Endodermal cell (in vitro differentiated cells): Measurements from ENCODE around the gene SERPINB12. TPM values are rescaled to one million over a fixed set of nuclear protein-coding genes. Genes with fewer than 3 reads are reported as not detected.

Experiments used
- DNase-seq: peaks from one replicate; pipeline ENCODE4 v3.0.0-alpha.2; 2017
- H3K27ac ChIP-seq: 2 replicates; pipeline ENCODE4 v1.5.1; 2013; ENCODE audit warnings: mild to moderate bottlenecking, low read depth, low read length, moderate library complexity
- H3K27me3 ChIP-seq: 2 replicates; pipeline ENCODE4 v1.6.1; 2013; ENCODE audit warnings: mild to moderate bottlenecking, low read length, moderate library complexity; ENCODE audit not compliant: insufficient read depth, control insufficient read depth, poor library complexity, severe bottlenecking
- H3K36me3 ChIP-seq: 2 replicates; pipeline ENCODE4 v1.7.0; 2013; ENCODE audit warnings: mild to moderate bottlenecking, low read length, moderate library complexity; ENCODE audit not compliant: control insufficient read depth, insufficient read depth
- H3K4me1 ChIP-seq: one replicate; pipeline ENCODE4 v1.7.0; 2013; ENCODE audit warnings: low read length; ENCODE audit not compliant: control insufficient read depth, insufficient read depth
- H3K4me3 ChIP-seq: 2 replicates; pipeline ENCODE4 v1.5.1; 2013; ENCODE audit warnings: mild to moderate bottlenecking, low read length, moderate library complexity
- H3K9ac ChIP-seq: 2 replicates; pipeline ENCODE4 v1.6.1; 2013; ENCODE audit warnings: mild to moderate bottlenecking, low read length, moderate library complexity; ENCODE audit not compliant: poor library complexity, severe bottlenecking; ENCODE audit errors: extremely low read depth
- H3K9me3 ChIP-seq: 2 replicates; pipeline ENCODE4 v1.6.1; 2013; ENCODE audit warnings: mild to moderate bottlenecking, low read length, moderate library complexity; ENCODE audit not compliant: control insufficient read depth
- H3K27ac Mint-ChIP-seq: 2 replicates; pipeline ENCODE4 v1.8.0; 2020; ENCODE audit warnings: mixed read lengths
- H3K27me3 Mint-ChIP-seq: 2 replicates; pipeline ENCODE4 v1.8.0; 2021; ENCODE audit warnings: mild to moderate bottlenecking, mixed read lengths; ENCODE audit not compliant: insufficient read depth
- H3K36me3 Mint-ChIP-seq: 2 replicates; pipeline ENCODE4 v1.8.0; 2020; ENCODE audit warnings: low read depth, mixed read lengths
- H3K4me1 Mint-ChIP-seq: 2 replicates; pipeline ENCODE4 v1.8.0; 2020; ENCODE audit warnings: mixed read lengths
- H3K4me3 Mint-ChIP-seq: 2 replicates; pipeline ENCODE4 v1.8.0; 2020; ENCODE audit warnings: mild to moderate bottlenecking, moderate library complexity, mixed read lengths
- H3K9me3 Mint-ChIP-seq: 2 replicates; pipeline ENCODE4 v1.8.0; 2020; ENCODE audit warnings: mild to moderate bottlenecking, mixed read lengths
- CTCF ChIP-seq: fragments of 200-600 bp; sonication (generic); conservative IDR thresholded peaks from 2 replicates; pipeline ENCODE4 v1.5.0; 2021; ENCODE audit warnings: antibody characterized with exemption, mild to moderate bottlenecking
- WGBS, 2 experiments: methylation state at CpG; one replicate each; pipeline versions ENCODE4 v1.1.5 to v1.1.7; 2013; ENCODE audit warnings: missing lambda C conversion rate in 2 of 2, mixed read lengths in 1 of 2; ENCODE audit not compliant: insufficient coverage in 1 of 2, insufficient read length in 1 of 2; 5-methylcytosine and 5-hydroxymethylcytosine counted together
- total RNA-seq, 2 donors: library from RNA; stranded (reverse); fragmentation: NEBNext Ultra II Directional in 1 of 2; extraction: Animal tissue kit (Norgen Biotek cat#: 25700) in 1 of 2; gene quantifications; 2 replicates in 1 of 2; 3 replicates in 1 of 2; pipeline ENCODE4 v1.2.1, GENCODE V29; 2021

The SERPINB12 gene
- total RNA-seq, 2 donors from 2014 or later = not detected

DNA sequence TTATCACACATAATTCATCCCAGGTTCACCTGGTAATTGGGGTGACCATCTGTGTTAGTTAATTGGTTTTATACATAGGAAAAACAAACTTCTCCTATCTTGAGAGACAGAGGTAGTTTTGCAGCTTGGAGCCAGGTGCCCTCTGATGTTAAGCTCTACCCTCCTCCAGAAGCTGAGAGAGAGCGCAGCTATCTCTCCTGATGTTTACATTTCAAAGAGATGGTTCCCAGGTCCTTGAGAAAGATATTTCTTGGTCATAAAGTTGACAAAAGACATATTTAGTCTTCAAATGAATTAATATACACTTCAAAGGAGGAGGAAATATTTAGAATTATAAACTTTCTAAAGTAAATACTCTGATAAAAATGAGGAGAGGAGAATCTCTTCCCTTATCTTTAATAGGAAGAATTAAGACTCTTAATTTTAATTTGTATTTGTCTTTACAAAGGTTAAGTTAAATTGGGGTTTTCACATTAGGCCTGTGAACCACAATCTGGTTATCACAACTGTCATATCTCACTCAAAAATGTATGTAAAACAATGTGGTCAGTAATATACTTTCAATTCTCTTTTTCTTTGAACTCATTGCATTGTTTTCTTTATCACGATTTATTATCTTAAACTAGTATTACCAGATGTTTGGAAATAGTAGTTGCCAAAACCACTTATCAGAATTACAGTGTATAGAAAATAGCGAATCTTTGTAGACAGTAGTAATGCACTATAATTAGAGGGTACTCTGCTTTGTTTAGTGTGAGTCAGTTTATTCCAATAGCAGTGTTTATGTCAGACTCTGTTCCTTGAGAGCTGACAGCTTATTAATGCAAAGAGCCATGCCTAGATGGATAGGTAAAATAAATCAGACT, 75.1 kb downstream of the SERPINB12 start:
- Histone ChIP-seq H3K9me3 (no peaks in the 10 kb centered on the region), H3K36me3 (no peaks in the 10 kb centered on the region), H3K4me3 (no peak overlapping the region), H3K27ac (no peak overlapping the region), H3K27me3 (no peaks in the 10 kb centered on the region), H3K9ac (no peak overlapping the region), H3K4me1 (no peaks in the 10 kb centered on the region)
- Mint-ChIP-seq H3K27ac (no peak overlapping the region), H3K9me3 (peaks cover 2% of the 10 kb centered on the region), H3K4me1 (peaks cover 8% of the 10 kb centered on the region), H3K36me3 (no peaks in the 10 kb centered on the region), H3K4me3 (no peak overlapping the region), H3K27me3 (no peaks in the 10 kb centered on the region)
- 57 to 67% methylated on average over 1 to 2 of the region's 3 CpGs for WGBS, 2 experiments
- DNase-seq = no peak
- TF ChIP-seq CTCF = no peak

DNA sequence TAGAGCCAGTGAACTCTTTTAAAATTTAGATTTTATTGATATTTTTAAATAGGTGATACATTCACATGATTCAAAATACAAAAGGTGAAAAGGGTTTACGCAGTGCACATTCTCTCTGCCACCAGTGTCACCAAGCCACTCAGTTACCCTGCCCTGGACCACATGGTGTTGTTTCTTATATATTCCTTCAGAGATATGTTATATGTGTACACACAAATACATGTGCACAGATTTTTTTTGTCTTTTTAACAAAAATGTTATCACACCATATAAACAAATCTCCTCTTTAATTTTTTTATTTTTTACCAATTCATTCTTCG, 75.7 kb downstream of the SERPINB12 start:
- H3K4me3 Mint-ChIP-seq = no peak overlapping the region
- Histone ChIP-seq H3K9ac (no peak overlapping the region), H3K9me3 (no peaks in the 10 kb centered on the region), H3K27me3 (no peaks in the 10 kb centered on the region), H3K27ac (no peak overlapping the region), H3K4me3 (no peak overlapping the region), H3K36me3 (no peaks in the 10 kb centered on the region), H3K4me1 (no peaks in the 10 kb centered on the region)
- 100% methylated on average over 1 of the region's 2 CpGs; no CpG with 5 or more reads in 1 of the 2 experiments for WGBS, 2 experiments
- peaks cover 8% of the 10 kb centered on the region for H3K4me1 Mint-ChIP-seq
- DNase-seq = no peak
- H3K27ac Mint-ChIP-seq = no peak overlapping the region
- no peaks in the 10 kb centered on the region for H3K9me3 Mint-ChIP-seq
- H3K36me3 Mint-ChIP-seq = no peaks in the 10 kb centered on the region
- no peak for TF ChIP-seq CTCF
- no peaks in the 10 kb centered on the region for H3K27me3 Mint-ChIP-seq

Other genes starting within 250 kb of the SERPINB12 start
- gene BCL2, start 222.6 kb upstream of the SERPINB12 start, total RNA-seq = 1 to 10 TPM; 1.4 to 2.3 TPM
- gene KDSR, start 175.2 kb upstream of the SERPINB12 start, total RNA-seq = 10 to 100 TPM; 39.3 to 51.0 TPM
- gene VPS4B, start 119.9 kb upstream of the SERPINB12 start, total RNA-seq = 10 to 100 TPM; 44.7 to 46.1 TPM
- 1 to 10 TPM in 1 of 2 donors, not detected in 1; 3.3 TPM for gene SERPINB5, start 65.4 kb upstream of the SERPINB12 start, total RNA-seq
- gene SERPINB13, start 45.0 kb downstream of the SERPINB12 start, total RNA-seq = not detected
- under 1 TPM in 1 of 2 donors, not detected in 1; 0.24 TPM for gene SERPINB4, start 101.9 kb downstream of the SERPINB12 start, total RNA-seq
- not detected for gene SERPINB3, start 119.5 kb downstream of the SERPINB12 start, total RNA-seq
- not detected for gene SERPINB11, start 160.6 kb downstream of the SERPINB12 start, total RNA-seq
- gene SERPINB7, start 233.0 kb downstream of the SERPINB12 start, total RNA-seq = not detected